GM23248 (cell line): ENCODE data around the gene SPACA5B. TPM values are rescaled to one million over a fixed set of nuclear protein-coding genes. Genes with fewer than 3 reads are reported as not detected.
"Not testable (repeated sequence)": the region's sequence is repeated elsewhere in the genome, so short reads cannot be mapped to it uniquely, and the experiment has no call there.

Source experiments
- DNase-seq: peaks from one replicate; pipeline ENCODE4 v3.0.0-alpha.2; 2015
- H2AFZ ChIP-seq: fragments of 200-600 bp; sonication (generic); 2 replicates; pipeline ENCODE4 v1.6.1; 2016; ENCODE audit warnings: antibody characterized with exemption
- H3F3A ChIP-seq: fragments of 200-600 bp; sonication (generic); 2 replicates; pipeline ENCODE4 v1.6.1; 2016; ENCODE audit warnings: mild to moderate bottlenecking, antibody characterized with exemption, mixed run types; ENCODE audit not compliant: insufficient read depth
- H3K27ac ChIP-seq: fragments of 200-600 bp; sonication (generic); 2 replicates; pipeline ENCODE4 v1.5.1; 2016; ENCODE audit warnings: mild to moderate bottlenecking
- H3K27me3 ChIP-seq: fragments of 200-600 bp; sonication (generic); replicated peaks from 2 replicates; pipeline ENCODE4 v1.6.1; 2016; ENCODE audit warnings: mild to moderate bottlenecking; ENCODE audit not compliant: insufficient read depth
- H3K36me3 ChIP-seq: fragments of 200-600 bp; sonication (generic); 2 replicates; pipeline ENCODE4 v1.6.1; 2016; ENCODE audit warnings: low read depth, mild to moderate bottlenecking
- H3K4me1 ChIP-seq: fragments of 200-600 bp; sonication (generic); 2 replicates; pipeline ENCODE4 v1.6.1; 2016; ENCODE audit warnings: mild to moderate bottlenecking; ENCODE audit not compliant: insufficient read depth
- H3K4me2 ChIP-seq: fragments of 200-600 bp; sonication (generic); one replicate; pipeline ENCODE4 v1.6.1; 2016; ENCODE audit warnings: mild to moderate bottlenecking; ENCODE audit not compliant: unreplicated experiment
- H3K4me3 ChIP-seq: fragments of 200-600 bp; sonication (generic); 2 replicates; pipeline ENCODE4 v1.5.1; 2016; ENCODE audit warnings: mild to moderate bottlenecking
- H3K79me2 ChIP-seq: fragments of 200-600 bp; sonication (generic); 2 replicates; pipeline ENCODE4 v1.6.1; 2016; ENCODE audit warnings: mild to moderate bottlenecking; ENCODE audit not compliant: insufficient read depth
- H3K9ac ChIP-seq: fragments of 200-600 bp; sonication (generic); 2 replicates; pipeline ENCODE4 v1.6.1; 2016; ENCODE audit warnings: mild to moderate bottlenecking
- H3K9me2 ChIP-seq: fragments of 200-600 bp; sonication (generic); 2 replicates; pipeline ENCODE4 v1.6.1; 2016; ENCODE audit warnings: mixed run types, mild to moderate bottlenecking, moderate library complexity; ENCODE audit not compliant: insufficient read depth
- H3K9me3 ChIP-seq: fragments of 200-600 bp; sonication (generic); one replicate; pipeline ENCODE4 v1.6.1; 2017; ENCODE audit warnings: low read depth
- H4K20me1 ChIP-seq: fragments of 200-600 bp; sonication (generic); 2 replicates; pipeline ENCODE4 v1.6.0; 2016; ENCODE audit not compliant: insufficient read depth
- EZH2 ChIP-seq: fragments of 200-600 bp; sonication (generic); IDR thresholded peaks from 2 replicates; pipeline ENCODE4 v1.6.1; 2018; ENCODE audit warnings: antibody characterized with exemption, mild to moderate bottlenecking; ENCODE audit not compliant: insufficient read depth, poor library complexity, severe bottlenecking
- EZH2phosphoT487 ChIP-seq: fragments of 200-600 bp; sonication (generic); IDR thresholded peaks from 2 replicates; pipeline ENCODE4 v1.6.1; 2018; ENCODE audit warnings: antibody characterized with exemption, moderate library complexity, mild to moderate bottlenecking, low read depth; ENCODE audit not compliant: insufficient read depth
- WGBS, 2 experiments: methylation state at CpG; one replicate each; pipeline ENCODE4 v1.1.6; 2015 to 2017; ENCODE audit warnings: low lambda C conversion rate in 2 of 2, low coverage in 1 of 2; ENCODE audit errors: missing lambda C conversion rate in 2 of 2; 5-methylcytosine and 5-hydroxymethylcytosine counted together
- in situ Hi-C: fragments of 300-500 bp; cut with MboI; formaldehyde crosslinking; loops from 2 replicates; pipeline ENCODE4 v1.15.0; 2020
- polyA plus RNA-seq: library from polyadenylated mRNA; unstranded; fragments of >200 nt; fragmentation: Nextera tagmentation; extraction: Ambion mirVana; gene quantifications from 2 replicates; pipeline ENCODE4 v1.2.1, GENCODE V29; 2016
- total RNA-seq: library from RNA; depleted of rRNA; stranded (reverse); fragments of >200 nt; shearing (Covaris generic); gene quantifications from 2 replicates; pipeline ENCODE4 v1.2.3, GENCODE V29; 2014

The SPACA5B gene
- total and polyA plus RNA-seq, 2 experiments from 2014 or later = not detected

- H3K27ac ChIP-seq = no peak overlapping the region
- DNase-seq = no peak
- H3K79me2 ChIP-seq = no peaks in the 10 kb centered on the region
- H3K9ac ChIP-seq = no peak overlapping the region
- no peaks in the 10 kb centered on the region for H3K9me3 ChIP-seq
- TF ChIP-seq EZH2phosphoT487 (no peak), EZH2 (no peak)
- H2AFZ ChIP-seq = no peak overlapping the region
- 48 to 58% methylated on average over 2 to 3 of the region's 3 CpGs for WGBS, 2 experiments
- no peaks in the 10 kb centered on the region for H4K20me1 ChIP-seq
- no peaks in the 10 kb centered on the region for H3K36me3 ChIP-seq
- H3K9me2 ChIP-seq = no peaks in the 10 kb centered on the region
- H3K4me3 ChIP-seq = no peak overlapping the region
- no peaks in the 10 kb centered on the region for H3K27me3 ChIP-seq
- H3F3A ChIP-seq = no peaks in the 10 kb centered on the region
- no peaks in the 10 kb centered on the region for H3K4me1 ChIP-seq
- in situ Hi-C loops = no loop called here
- no peak overlapping the region for H3K4me2 ChIP-seq
These were observed 29.0 kb upstream of the SPACA5B start for GRCh38 chrX:48101443-48101842.

GRCh38 chrX:48102874-48103374 lies 27.5 kb upstream of the SPACA5B start:
- Histone ChIP-seq H3K9me2 (no peaks in the 10 kb centered on the region), H4K20me1 (no peaks in the 10 kb centered on the region), H3K4me1 (no peaks in the 10 kb centered on the region), H2AFZ (no peak overlapping the region), H3K9me3 (no peaks in the 10 kb centered on the region), H3K9ac (no peak overlapping the region), H3K4me3 (no peak overlapping the region), H3K27me3 (no peaks in the 10 kb centered on the region), H3K4me2 (no peak overlapping the region), H3F3A (no peaks in the 10 kb centered on the region), H3K36me3 (no peaks in the 10 kb centered on the region), H3K79me2 (no peaks in the 10 kb centered on the region), H3K27ac (no peak overlapping the region)
- in situ Hi-C loops = no loop called here
- TF ChIP-seq EZH2 (no peak), EZH2phosphoT487 (no peak)
- DNase-seq = no peak
- 61 to 63% methylated on average over 6 of the region's 6 CpGs for WGBS, 2 experiments

GRCh38 chrX:48107717-48108116 lies 22.7 kb upstream of the SPACA5B start:
- Histone ChIP-seq H3K27ac (no peak overlapping the region), H3K9ac (no peak overlapping the region), H3K4me3 (no peak overlapping the region), H3K36me3 (no peaks in the 10 kb centered on the region), H3F3A (no peaks in the 10 kb centered on the region), H3K4me1 (no peaks in the 10 kb centered on the region), H3K79me2 (no peaks in the 10 kb centered on the region), H3K4me2 (no peak overlapping the region), H4K20me1 (no peaks in the 10 kb centered on the region), H3K9me2 (no peaks in the 10 kb centered on the region), H3K9me3 (no peaks in the 10 kb centered on the region), H3K27me3 (no peaks in the 10 kb centered on the region), H2AFZ (no peak overlapping the region)
- TF ChIP-seq EZH2phosphoT487 = no peak
- no peak for TF ChIP-seq EZH2
- in situ Hi-C loops = no loop called here
- no peak for DNase-seq
- 53 to 66% methylated on average over 6 of the region's 6 CpGs for WGBS, 2 experiments

GRCh38 chrX:48125286-48125685 lies 5.1 kb upstream of the SPACA5B start:
- H3K36me3 ChIP-seq, H3K27me3 ChIP-seq, H3K27ac ChIP-seq, H3K4me2 ChIP-seq, H3F3A ChIP-seq, H3K9me2 ChIP-seq, H3K9me3 ChIP-seq, in situ Hi-C loops, H3K4me3 ChIP-seq, H2AFZ ChIP-seq, H4K20me1 ChIP-seq, H3K79me2 ChIP-seq, H3K4me1 ChIP-seq, DNase-seq, H3K9ac ChIP-seq: not testable (repeated sequence)
- 51 to 53% methylated on average over 8 to 10 of the region's 10 CpGs for WGBS, 2 experiments

- H3K27ac ChIP-seq, H4K20me1 ChIP-seq, H2AFZ ChIP-seq, H3K9me3 ChIP-seq, H3K4me2 ChIP-seq, H3K9ac ChIP-seq, DNase-seq, H3K36me3 ChIP-seq, H3K9me2 ChIP-seq, H3K79me2 ChIP-seq, H3K4me3 ChIP-seq, H3K4me1 ChIP-seq, in situ Hi-C loops, H3F3A ChIP-seq, H3K27me3 ChIP-seq: not testable (repeated sequence)
- no CpG with 5 or more reads among the region's 2 CpGs for WGBS, 2 experiments
These were observed 1.9 kb downstream of the SPACA5B start for GRCh38 chrX:48132308-48132844.

- H2AFZ ChIP-seq, H3F3A ChIP-seq, H3K4me2 ChIP-seq, H3K9me2 ChIP-seq, H3K4me3 ChIP-seq, H3K27me3 ChIP-seq, DNase-seq, in situ Hi-C loops, H3K36me3 ChIP-seq, H3K9me3 ChIP-seq, H3K27ac ChIP-seq, H3K4me1 ChIP-seq, H3K79me2 ChIP-seq, H3K9ac ChIP-seq, H4K20me1 ChIP-seq: not testable (repeated sequence)
- WGBS, 2 experiments = 86% methylated on average over 14 of the region's 33 CpGs; no CpG with 5 or more reads in 1 of the 2 experiments
These were observed 8.7 kb downstream of the SPACA5B start for GRCh38 chrX:48139076-48139475.

- H4K20me1 ChIP-seq, H3K4me2 ChIP-seq, H3K9me2 ChIP-seq, H3K9me3 ChIP-seq, H3K9ac ChIP-seq, H3K27ac ChIP-seq, H3K36me3 ChIP-seq, H3K4me3 ChIP-seq, H3K4me1 ChIP-seq, H3K27me3 ChIP-seq, H2AFZ ChIP-seq, H3K79me2 ChIP-seq, H3F3A ChIP-seq, DNase-seq, in situ Hi-C loops: not testable (repeated sequence)
- 17% methylated on average over 1 of the region's 2 CpGs; no CpG with 5 or more reads in 1 of the 2 experiments for WGBS, 2 experiments
These were observed 11.5 kb downstream of the SPACA5B start for GRCh38 chrX:48141810-48142508.
